OCI-LY7 (cell line): ENCODE data around the gene SLC44A4. TPM values are rescaled to one million over a fixed set of nuclear protein-coding genes. Genes with fewer than 3 reads are reported as not detected.

Experiments used
- BruUV-seq: library from RNA; stranded (reverse); fragments of 400-500 nt; replicated peaks from 2 replicates; lab custom pipeline; 2021; lab: Mats Ljungman, UMichigan
- CTCF ChIA-PET: fragments of 300-600 bp; sonication (Branson Sonifier 250); formaldehyde crosslinking; loops from one replicate; lab custom pipeline; 2022; ENCODE audit warnings: antibody characterized with exemption; ENCODE audit not compliant: unreplicated experiment; lab: Charles Lee
- POLR2A ChIA-PET: fragments of 300-600 bp; sonication (Branson Sonifier 250); formaldehyde crosslinking; loops from one replicate; lab custom pipeline; 2022; ENCODE audit warnings: antibody characterized with exemption; lab: Charles Lee
- DNase-seq: peaks from one replicate; pipeline ENCODE4 v3.0.0-alpha.2; 2015; ENCODE audit warnings: low spot score
- H2AFZ ChIP-seq: fragments of 200-600 bp; sonication (generic), shearing (Covaris generic); 2 replicates; pipeline ENCODE4 v1.6.1; 2014; ENCODE audit warnings: mild to moderate bottlenecking, antibody characterized with exemption, low read length, moderate library complexity
- H3K27ac ChIP-seq: fragments of 200-600 bp; sonication (generic); 2 replicates; pipeline ENCODE4 v1.5.1; 2014; ENCODE audit warnings: mixed run types, low read depth, mild to moderate bottlenecking, moderate library complexity, low read length, inconsistent platforms; ENCODE audit not compliant: poor library complexity, severe bottlenecking
- H3K36me3 ChIP-seq: fragments of 200-600 bp; sonication (generic); 2 replicates; pipeline ENCODE4 v1.6.1; 2014; ENCODE audit warnings: mild to moderate bottlenecking, antibody characterized with exemption, low read length, moderate library complexity, mixed read lengths; ENCODE audit not compliant: insufficient read depth
- H3K4me1 ChIP-seq: fragments of 200-600 bp; sonication (generic); 2 replicates; pipeline ENCODE4 v1.5.1; 2014; ENCODE audit warnings: mild to moderate bottlenecking, low read length; ENCODE audit not compliant: insufficient read depth, poor library complexity, severe bottlenecking
- H3K4me2 ChIP-seq: fragments of 200-600 bp; sonication (generic); 2 replicates; pipeline ENCODE4 v1.6.1; 2014; ENCODE audit warnings: mild to moderate bottlenecking, low read length
- H3K4me3 ChIP-seq: fragments of 200-600 bp; sonication (generic); 2 replicates; pipeline ENCODE4 v1.5.1; 2014; ENCODE audit warnings: mild to moderate bottlenecking, low read depth, low read length; ENCODE audit not compliant: poor library complexity, severe bottlenecking
- H3K79me2 ChIP-seq: fragments of 200-600 bp; sonication (generic); 2 replicates; pipeline ENCODE4 v1.6.1; 2016; ENCODE audit warnings: low read depth, mild to moderate bottlenecking, low read length, moderate library complexity, mixed read lengths; ENCODE audit not compliant: insufficient read depth
- H3K9me2 ChIP-seq: fragments of 200-600 bp; sonication (generic); 2 replicates; pipeline ENCODE4 v1.6.1; 2016; ENCODE audit warnings: mild to moderate bottlenecking, low read length, mixed read lengths; ENCODE audit not compliant: insufficient read depth
- H3K9me3 ChIP-seq: fragments of 200-600 bp; sonication (generic); 2 replicates; pipeline ENCODE4 v1.6.1; 2014; ENCODE audit warnings: mild to moderate bottlenecking, mixed run types, low read length, mixed read lengths
- H4K20me1 ChIP-seq: fragments of 200-600 bp; sonication (generic); 2 replicates; pipeline ENCODE4 v1.6.1; 2014; ENCODE audit warnings: mild to moderate bottlenecking, antibody characterized with exemption, low read length, moderate library complexity, mixed read lengths; ENCODE audit not compliant: insufficient read depth
- EZH2phosphoT487 ChIP-seq: fragments of 200-600 bp; sonication (generic); IDR thresholded peaks from 2 replicates; pipeline ENCODE4 v1.6.1; 2018; ENCODE audit warnings: low read depth, borderline replicate concordance, mild to moderate bottlenecking, mixed run types, antibody characterized with exemption, low read length, moderate library complexity, mixed read lengths
- intact Hi-C: fragments of 100-400 bp; cut with micrococcal nuclease; formaldehyde crosslinking; loops from one replicate; pipeline ENCODE4 v1.10.0; 2022; ENCODE audit not compliant: unreplicated experiment
- total RNA-seq, 2 experiments: library from RNA; depleted of rRNA in 1 of 2; stranded (reverse); fragments of >200 nt in 1 of 2; shearing (Covaris generic) in 1 of 2; gene quantifications; 2 replicates each; pipeline ENCODE4 v1.2.3, GENCODE V29; 2014 to 2022
- TF ChIP-seq, protein P1 (sequence below): fragments of 200-600 bp; sonication (generic); conservative IDR thresholded peaks from 2 replicates; pipeline ENCODE4 v1.5.1; 2014; ENCODE audit warnings: mild to moderate bottlenecking, antibody characterized with exemption, low read length, moderate library complexity, mixed read lengths

The SLC44A4 gene
- total RNA-seq, 2 experiments from 2014 or later: not detected

DNA sequence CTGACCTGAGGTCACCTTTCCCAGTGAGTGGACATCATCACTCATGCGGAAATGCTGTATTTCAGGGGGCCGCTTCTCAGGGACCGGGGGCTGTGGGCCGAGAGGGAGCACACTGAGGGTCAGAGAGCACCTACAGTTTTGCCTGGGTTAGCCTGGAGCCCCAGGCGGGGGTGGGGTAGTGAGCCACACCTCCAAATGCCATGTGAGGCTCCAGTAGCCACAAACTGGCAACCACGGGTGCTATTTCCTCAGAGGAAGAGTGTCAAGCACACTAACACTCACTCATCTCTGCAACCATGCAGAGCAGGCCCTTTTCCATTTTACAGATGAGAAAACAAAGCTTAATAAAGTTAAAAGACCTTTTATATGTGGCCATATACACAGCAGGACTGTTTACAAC lies 14.0 kb upstream of the SLC44A4 start:
- intact Hi-C loops: loop anchor here (10.0 kb wide), 1 partner anchor 208 kb away; the partner anchor contains the start of gene LY6G5C
- POLR2A ChIA-PET: no interaction called here
- Histone ChIP-seq H3K9me3 (no peaks in the 10 kb centered on the region), H3K36me3 (peaks cover 77% of the 10 kb centered on the region), H4K20me1 (no peaks in the 10 kb centered on the region), H3K4me3 (no peak overlapping the region), H3K4me1 (peaks cover 11% of the 10 kb centered on the region), H3K4me2 (no peak overlapping the region), H3K9me2 (no peaks in the 10 kb centered on the region), H3K79me2 (peaks cover 8% of the 10 kb centered on the region; the same call in 1 of the 2 replicates), H3K27ac (no peak overlapping the region), H2AFZ (no peak overlapping the region)
- TF ChIP-seq EZH2phosphoT487: no peak
- TF ChIP-seq, protein P1, sequence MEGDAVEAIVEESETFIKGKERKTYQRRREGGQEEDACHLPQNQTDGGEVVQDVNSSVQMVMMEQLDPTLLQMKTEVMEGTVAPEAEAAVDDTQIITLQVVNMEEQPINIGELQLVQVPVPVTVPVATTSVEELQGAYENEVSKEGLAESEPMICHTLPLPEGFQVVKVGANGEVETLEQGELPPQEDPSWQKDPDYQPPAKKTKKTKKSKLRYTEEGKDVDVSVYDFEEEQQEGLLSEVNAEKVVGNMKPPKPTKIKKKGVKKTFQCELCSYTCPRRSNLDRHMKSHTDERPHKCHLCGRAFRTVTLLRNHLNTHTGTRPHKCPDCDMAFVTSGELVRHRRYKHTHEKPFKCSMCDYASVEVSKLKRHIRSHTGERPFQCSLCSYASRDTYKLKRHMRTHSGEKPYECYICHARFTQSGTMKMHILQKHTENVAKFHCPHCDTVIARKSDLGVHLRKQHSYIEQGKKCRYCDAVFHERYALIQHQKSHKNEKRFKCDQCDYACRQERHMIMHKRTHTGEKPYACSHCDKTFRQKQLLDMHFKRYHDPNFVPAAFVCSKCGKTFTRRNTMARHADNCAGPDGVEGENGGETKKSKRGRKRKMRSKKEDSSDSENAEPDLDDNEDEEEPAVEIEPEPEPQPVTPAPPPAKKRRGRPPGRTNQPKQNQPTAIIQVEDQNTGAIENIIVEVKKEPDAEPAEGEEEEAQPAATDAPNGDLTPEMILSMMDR: no peak
- no TSS peak for BruUV-seq
- DNase-seq: no peak
- CTCF ChIA-PET: no interaction called here

DNA sequence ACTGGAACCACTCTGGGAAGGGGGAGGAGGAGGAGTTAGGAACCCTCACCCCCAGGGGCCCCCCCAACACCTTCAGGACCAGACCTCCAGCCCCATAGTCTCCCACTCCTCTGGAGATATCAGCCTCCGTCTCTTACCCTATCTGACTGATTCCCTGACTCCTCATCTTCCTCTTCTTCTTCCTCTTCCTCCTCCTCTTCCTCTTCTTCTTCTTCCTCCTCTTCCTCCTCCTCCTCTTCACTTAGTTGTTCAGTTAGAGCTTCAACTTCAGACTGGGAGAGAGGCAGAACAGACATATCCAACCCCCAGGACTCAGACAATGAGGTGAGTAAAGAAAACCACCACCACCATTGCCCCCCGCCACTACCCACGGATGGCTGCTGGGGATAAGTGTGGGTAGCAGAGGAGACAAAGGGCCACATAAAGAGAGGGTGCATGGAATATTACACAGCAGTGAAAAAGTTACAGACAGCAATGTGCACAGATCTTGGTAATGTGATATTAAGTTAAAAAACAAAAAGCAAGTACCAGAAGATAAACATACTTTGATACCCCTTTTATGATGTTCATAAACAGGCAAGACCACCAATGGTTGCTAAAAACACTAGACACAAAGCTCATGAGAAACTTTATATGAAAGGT lies 10.7 kb upstream of the SLC44A4 start:
- TF ChIP-seq EZH2phosphoT487: no peak
- TF ChIP-seq, protein P1: no peak
- no peaks in the 10 kb centered on the region for H3K9me3 ChIP-seq
- no peak overlapping the region for H3K27ac ChIP-seq
- H3K4me1 ChIP-seq: no peaks in the 10 kb centered on the region
- H3K4me3 ChIP-seq: no peak overlapping the region
- peaks cover 91% of the 10 kb centered on the region for H3K36me3 ChIP-seq
- ChIA-PET POLR2A (interaction anchor here (0.6 kb wide), 1 partner anchor 1172 kb away, joined by 4 read pairs; no protein-coding TSS in a partner anchor), CTCF (interaction anchor here (1.4 kb wide), 1 partner anchor 9 kb away, joined by 4 read pairs; no protein-coding TSS in a partner anchor)
- H4K20me1 ChIP-seq: no peaks in the 10 kb centered on the region
- no peak overlapping the region for H2AFZ ChIP-seq
- no peak for DNase-seq
- H3K4me2 ChIP-seq: no peak overlapping the region
- intact Hi-C loops: no loop called here
- BruUV-seq: no TSS peak
- no peaks in the 10 kb centered on the region for H3K9me2 ChIP-seq
- no peaks in the 10 kb centered on the region for H3K79me2 ChIP-seq
